HG02852 (cell line): ENCODE results near the gene FKBP6.
A peak's percentile ranks its signal among the peaks of the same experiment; 100 is the strongest.
"Not testable (repeated sequence)": the region's sequence is repeated elsewhere in the genome, so short reads cannot be mapped to it uniquely, and the experiment has no call there.

ENCODE experiments used
- ATAC-seq: cut with Tn5 transposase; IDR thresholded peaks from one replicate; pipeline ENCODE4 v1.9.1; 2021; ENCODE audit warnings: mild to moderate bottlenecking, moderate library complexity; ENCODE audit not compliant: unreplicated experiment

Gene FKBP6

DNA sequence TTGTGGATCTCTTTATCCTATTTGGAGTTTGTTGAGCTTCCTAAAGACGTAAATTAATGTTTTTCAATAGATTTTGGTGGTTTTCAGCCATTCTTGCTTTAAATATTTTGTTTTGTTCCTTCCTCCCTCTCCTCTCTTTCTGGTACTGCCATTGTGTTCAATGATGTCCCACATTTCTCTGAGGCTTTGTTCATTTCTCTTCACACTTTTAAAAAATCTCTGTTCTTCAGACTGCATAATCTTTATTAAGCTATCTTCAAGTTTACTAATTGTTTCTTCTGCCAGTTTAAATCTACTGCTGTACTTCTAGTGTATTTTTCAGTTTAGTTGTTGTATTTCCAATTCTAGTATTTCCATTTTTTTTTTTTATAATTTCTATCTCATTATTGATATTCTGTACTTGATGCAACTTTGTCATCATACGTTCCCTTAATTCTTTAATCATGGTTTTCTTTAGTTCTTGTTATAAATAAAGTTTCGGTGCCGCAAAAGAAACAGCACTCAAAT lies 60.0 kb downstream of the FKBP6 start:
- no peak for ATAC-seq

DNA sequence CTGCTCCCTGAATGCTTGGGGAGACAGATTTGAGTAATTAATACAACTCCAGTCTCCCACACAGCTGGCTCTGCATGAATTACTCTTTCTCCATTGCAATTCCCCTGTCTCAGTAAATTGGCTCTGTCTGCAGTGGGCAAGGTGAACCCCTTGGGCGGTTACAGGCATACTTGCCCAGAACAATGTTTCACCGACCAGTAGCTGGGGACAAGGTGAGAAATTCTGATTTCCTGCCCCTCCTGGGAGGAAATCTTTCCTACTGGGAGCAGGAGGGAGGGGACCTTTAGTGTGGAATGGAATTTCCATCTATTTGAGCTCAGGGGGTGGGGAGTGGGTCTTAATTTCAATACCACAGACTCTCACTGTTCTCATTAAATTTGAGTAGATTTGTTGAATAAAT lies 63.4 kb downstream of the FKBP6 start:
- no peak for ATAC-seq

DNA sequence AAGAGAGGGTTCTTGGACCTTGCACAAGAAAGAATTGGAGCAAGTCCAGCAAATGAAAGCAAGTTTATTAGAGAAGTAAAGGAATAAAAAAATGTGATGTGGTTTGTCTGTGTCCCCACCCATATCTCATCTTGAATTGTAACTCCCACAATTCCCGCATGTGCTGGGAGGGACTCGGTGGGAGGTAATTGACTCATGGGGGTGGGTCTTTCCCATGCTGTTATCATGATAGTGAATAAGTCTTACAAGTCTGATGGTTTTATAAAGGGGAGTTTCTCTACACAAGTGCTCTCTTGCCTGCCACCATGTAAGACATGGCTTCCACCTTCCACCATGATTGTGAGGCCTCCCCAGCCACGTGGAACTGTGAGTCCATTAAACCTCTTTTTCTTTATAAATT lies 66.5 kb downstream of the FKBP6 start:
- no peak for ATAC-seq

DNA sequence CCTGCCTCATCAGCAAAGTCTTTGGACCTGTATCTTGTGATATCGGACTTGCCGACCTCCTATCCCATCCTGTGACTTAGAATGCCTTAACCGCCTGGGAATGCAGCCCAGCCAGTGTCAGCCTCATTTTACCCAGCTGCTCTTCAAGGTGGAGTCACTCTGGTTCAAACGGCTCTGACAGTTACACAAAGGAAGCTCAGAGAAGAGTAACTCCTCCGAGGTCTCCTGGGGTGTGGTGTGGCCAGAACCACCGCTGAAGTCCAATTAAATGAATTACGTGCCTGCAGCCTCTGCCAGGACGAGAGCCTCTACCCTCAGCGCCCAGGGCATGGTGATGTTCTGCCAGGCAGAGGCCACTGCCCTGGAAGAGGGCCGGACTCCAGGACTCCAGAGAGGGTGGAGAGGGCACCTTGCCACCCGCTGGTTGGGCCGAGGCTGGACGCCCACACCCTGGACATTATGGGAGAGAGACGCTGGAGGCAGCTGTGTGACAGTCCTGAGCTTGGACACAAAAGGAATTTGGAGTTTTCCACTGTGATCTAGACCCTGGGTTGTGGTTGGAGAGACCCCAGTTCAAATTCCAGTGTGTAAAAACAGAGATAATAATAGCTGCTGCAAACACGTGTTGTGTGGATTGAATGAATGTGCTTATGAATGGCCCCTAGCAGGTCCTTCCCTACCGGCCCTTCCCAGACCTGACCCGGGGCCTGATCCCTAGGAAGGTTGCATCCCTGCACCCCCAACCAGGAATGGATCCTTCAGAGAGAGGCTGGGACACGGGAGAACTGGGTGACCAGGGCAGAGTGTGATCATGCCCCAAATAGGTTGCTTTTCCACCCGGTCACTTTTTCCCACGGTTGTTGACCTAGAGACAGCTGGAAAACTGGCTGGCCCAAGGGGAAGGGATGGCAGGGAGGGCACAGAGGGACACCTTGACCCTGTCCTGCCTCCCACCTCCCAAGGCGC lies 67.9 kb downstream of the FKBP6 start:
- ATAC-seq = no peak

DNA sequence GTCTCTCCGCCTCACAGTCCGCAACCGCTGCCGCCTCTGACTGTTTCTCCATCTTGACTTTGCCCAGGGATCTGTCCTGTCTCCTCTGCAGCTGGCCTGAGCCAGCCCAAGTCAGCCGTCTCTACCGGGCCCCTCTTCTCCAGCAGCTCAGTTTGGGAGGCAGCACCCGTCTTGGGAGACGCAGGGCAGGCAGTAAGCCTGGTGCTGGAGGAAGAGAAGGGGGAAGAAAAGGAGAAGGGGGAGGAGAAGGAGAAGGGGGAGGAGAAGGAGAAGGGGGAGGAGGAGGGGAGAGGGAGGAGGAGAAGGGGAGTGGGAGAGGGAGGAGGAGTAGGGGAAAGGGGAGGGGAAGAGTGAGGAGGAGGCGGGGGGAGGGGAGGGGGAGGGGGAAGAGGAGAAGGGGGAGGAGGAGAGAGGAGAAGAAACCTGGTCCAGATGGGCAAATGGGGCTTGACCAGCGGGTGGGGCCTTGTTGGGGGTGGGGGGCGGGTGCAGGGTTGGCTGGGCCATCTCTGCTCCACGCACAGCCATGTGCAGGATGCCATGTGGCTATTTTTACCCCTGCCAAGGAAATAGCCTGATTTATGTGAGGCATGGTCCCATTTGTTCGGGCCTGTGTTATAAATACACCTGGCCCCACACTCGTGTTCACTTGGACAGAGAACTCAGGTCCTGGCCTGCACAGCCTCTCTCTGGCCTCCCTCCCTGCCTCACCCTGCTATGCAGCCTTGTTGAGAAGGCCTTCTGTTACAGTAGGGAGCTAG lies 69.7 kb downstream of the FKBP6 start:
- no peak for ATAC-seq

DNA sequence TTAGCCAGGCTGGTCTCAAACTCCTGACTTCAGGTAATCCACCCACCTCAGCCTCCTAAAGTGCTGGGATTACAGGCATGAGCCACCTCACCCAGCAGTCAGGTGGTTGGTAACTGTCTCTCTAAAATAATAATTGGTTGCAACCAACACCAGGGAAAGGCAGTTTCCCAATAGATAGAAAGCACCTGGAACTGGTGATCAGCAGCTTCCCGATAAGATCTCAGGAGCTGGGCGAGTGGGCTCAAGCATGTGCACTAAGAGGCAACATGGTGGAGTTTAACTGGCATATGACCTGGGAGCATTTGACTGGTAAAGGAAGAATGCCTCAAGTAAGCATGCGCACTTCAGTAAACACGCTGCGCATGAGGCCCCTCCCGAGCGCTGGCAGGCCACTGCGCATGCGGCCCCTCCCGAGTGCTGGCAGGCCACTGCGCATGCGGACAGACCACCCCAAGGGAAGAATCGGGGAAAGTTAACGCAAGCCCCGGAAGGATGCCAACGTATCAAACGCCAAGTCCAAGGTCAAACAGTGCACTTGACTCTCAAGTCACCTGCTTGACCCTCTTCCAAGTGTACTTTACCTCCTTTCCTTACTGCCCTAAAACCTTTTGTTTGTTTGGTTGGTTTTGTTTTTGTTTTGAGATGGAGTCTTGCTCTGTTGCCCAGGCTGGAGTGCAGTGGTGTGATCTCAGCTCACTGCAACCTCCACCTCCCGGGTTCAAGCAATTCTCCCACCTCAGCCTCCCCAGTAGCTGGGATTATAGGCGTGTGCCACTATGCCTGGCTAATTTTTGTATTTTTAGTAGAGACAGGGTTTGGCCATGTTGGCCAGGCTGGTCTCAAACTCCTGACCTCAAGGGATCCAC lies 71.5 kb downstream of the FKBP6 start:
- peak; percentile 55 for ATAC-seq

DNA sequence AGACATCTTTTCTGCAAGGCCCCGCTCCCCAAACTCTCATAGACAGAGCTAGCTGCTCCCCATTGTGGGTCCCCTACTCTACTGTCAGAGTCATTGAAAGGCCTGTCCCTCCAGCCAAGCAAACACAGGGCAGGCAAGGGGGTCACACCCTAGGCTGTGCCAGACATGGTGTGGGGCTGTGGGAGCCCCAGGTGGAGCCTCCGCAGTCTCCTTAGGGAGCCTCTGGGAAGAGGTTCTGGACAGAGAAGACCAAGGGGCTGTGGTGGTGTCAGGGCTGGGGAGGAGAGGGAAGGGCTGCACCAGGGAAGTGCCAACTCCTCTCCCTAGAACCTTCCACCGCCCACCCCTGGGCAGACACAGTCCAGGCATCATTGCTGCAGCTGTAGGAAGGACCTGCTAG lies 76.9 kb downstream of the FKBP6 start:
- ATAC-seq = not testable (repeated sequence)
